Liver (tissue), 9 donors: ENCODE results near the gene RALB. TPM values are rescaled to one million over a fixed set of nuclear protein-coding genes. Genes with fewer than 3 reads are reported as not detected.

Experiments
- DNase-seq: peaks from one replicate; pipeline ENCODE4 v3.0.0-alpha.2; 2017; ENCODE audit warnings: low spot score
- H3K27ac ChIP-seq, 2 donors: one replicate each; pipeline ENCODE4 v1.7.0; 2013; ENCODE audit warnings: inconsistent platforms in 2 of 2, low read length in 2 of 2, control low read depth in 1 of 2, low read depth in 1 of 2, mild to moderate bottlenecking in 1 of 2
- H3K27me3 ChIP-seq, 4 donors: one replicate each; pipeline versions ENCODE4 v1.6.1 to v1.7.0; 2013; ENCODE audit warnings: low read length in 3 of 4, inconsistent platforms in 1 of 4, mild to moderate bottlenecking in 1 of 4, moderate library complexity in 1 of 4; ENCODE audit not compliant: control insufficient read depth in 4 of 4, insufficient read depth in 4 of 4
- H3K36me3 ChIP-seq, 4 donors: one replicate each; pipeline versions ENCODE4 v1.6.1 to v1.7.0; 2013; ENCODE audit warnings: low read length in 3 of 4, mild to moderate bottlenecking in 3 of 4, low read depth in 1 of 4, moderate library complexity in 1 of 4; ENCODE audit not compliant: control insufficient read depth in 4 of 4, insufficient read depth in 3 of 4
- H3K4me1 ChIP-seq, 4 donors: one replicate each; pipeline versions ENCODE4 v1.6.1 to v1.7.0; 2013; ENCODE audit warnings: low read length in 3 of 4, mild to moderate bottlenecking in 3 of 4, moderate library complexity in 1 of 4; ENCODE audit not compliant: control insufficient read depth in 4 of 4, insufficient read depth in 4 of 4
- H3K4me3 ChIP-seq, 3 donors: one replicate each; pipeline versions ENCODE4 v1.6.1 to v1.7.0; 2013; ENCODE audit warnings: low read length in 3 of 3, control low read depth in 1 of 3, low read depth in 1 of 3, mild to moderate bottlenecking in 1 of 3
- H3K9ac ChIP-seq, 2 donors: one replicate each; pipeline ENCODE4 v1.7.0; 2013; ENCODE audit warnings: low read length in 2 of 2, mild to moderate bottlenecking in 2 of 2, moderate library complexity in 2 of 2, control low read depth in 1 of 2, low read depth in 1 of 2
- H3K9me3 ChIP-seq, 4 donors: one replicate each; pipeline versions ENCODE4 v1.6.1 to v1.7.0; 2013; ENCODE audit warnings: low read length in 3 of 4; ENCODE audit not compliant: control insufficient read depth in 4 of 4
- CTCF ChIP-seq: fragments of 150-350 bp; IDR thresholded peaks from 2 replicates; pipeline ENCODE4 v1.5.1; 2017; ENCODE audit warnings: improper control_type of control experiment, low read depth, low read length; ENCODE audit not compliant: missing input control
- EGR1 ChIP-seq, 2 donors: IDR thresholded peaks; 2 replicates each; pipeline ENCODE4 v1.6.1; 2016 to 2018; ENCODE audit warnings: antibody characterized with exemption in 2 of 2, low read depth in 2 of 2
- HNF4G ChIP-seq: IDR thresholded peaks from 2 replicates; pipeline ENCODE4 v1.6.1; 2016; ENCODE audit warnings: antibody characterized with exemption
- NR2F2 ChIP-seq: IDR thresholded peaks from 2 replicates; pipeline ENCODE4 v1.6.1; 2016; ENCODE audit warnings: antibody characterized with exemption
- RAD21 ChIP-seq, 2 donors: IDR thresholded peaks; 2 replicates each; pipeline ENCODE4 v1.6.1; 2016; ENCODE audit warnings: antibody characterized with exemption in 2 of 2, mild to moderate bottlenecking in 2 of 2
- REST ChIP-seq: IDR thresholded peaks from 2 replicates; pipeline ENCODE4 v1.6.1; 2016; ENCODE audit warnings: antibody characterized with exemption, mild to moderate bottlenecking
- RXRA ChIP-seq, 2 donors: IDR thresholded peaks; 2 replicates each; pipeline ENCODE4 v1.6.1; 2017 to 2018; ENCODE audit warnings: antibody characterized with exemption in 2 of 2, mild to moderate bottlenecking in 1 of 2
- SP1 ChIP-seq: IDR thresholded peaks from 2 replicates; pipeline ENCODE4 v1.6.1; 2018; ENCODE audit warnings: antibody characterized with exemption, mild to moderate bottlenecking
- YY1 ChIP-seq: IDR thresholded peaks from 2 replicates; pipeline ENCODE4 v1.6.1; 2016; ENCODE audit warnings: antibody characterized with exemption, mild to moderate bottlenecking
- ZBTB33 ChIP-seq: IDR thresholded peaks from 2 replicates; pipeline ENCODE4 v1.6.1; 2016; ENCODE audit warnings: antibody characterized with exemption
- WGBS: extraction: QIAGEN DNeasy Blood & Tissue Kit; methylation state at CpG from one replicate; pipeline ENCODE4 v1.1.7; 2013; 5-methylcytosine and 5-hydroxymethylcytosine counted together
- polyA plus RNA-seq, 2 donors: library from polyadenylated mRNA; stranded (reverse) in 1 of 2; unstranded in 1 of 2; fragments of 200-250 nt in 1 of 2; fragments of >200 nt in 1 of 2; fragmentation: Nextera tagmentation in 1 of 2; extraction: Ambion mirVana in 1 of 2; gene quantifications; one replicate each; pipeline versions ENCODE4 v1.2.1 to v1.2.3, GENCODE V29; 2013 to 2015
- total RNA-seq, 2 donors: library from RNA; depleted of rRNA; stranded (reverse); fragments of >200 nt; gene quantifications; one replicate each; pipeline ENCODE4 v1.2.3, GENCODE V29; 2014
- donor health status: healthy.
- donor health status: healthy.
- donor health status: healthy.
- donor health status: healthy.
- donor health status: healthy.

RALB gene
- total and polyA plus RNA-seq, 4 donors: 11.1 to 26.4 (median 20.1) TPM

- H3K9ac ChIP-seq: no peak overlapping the region
- TF ChIP-seq REST (no peak), YY1 (no peak), NR2F2 (no peak)
- DNase-seq: no peak
Measured at GRCh38 chr2:120283649-120284048, 31.0 kb downstream of the RALB start.

GRCh38 chr2:120285056-120285455, 32.4 kb downstream of the RALB start:
- Histone ChIP-seq H3K9me3 (no peaks in the 10 kb centered on the region), H3K9ac (no peak overlapping the region), H3K4me1 (no peaks in the 10 kb centered on the region), H3K4me3 (no peak overlapping the region), H3K27me3 (no peaks in the 10 kb centered on the region), H3K27ac (no peak overlapping the region), H3K36me3 (peaks cover 0 to 2% (median under 1%) of the 10 kb centered on the region in 4 donors)
- TF ChIP-seq YY1 (no peak), HNF4G (no peak), RXRA (IDR thresholded peaks at IDR 0.05) (no peak)
- no peak for DNase-seq
- 97% methylated on average over 6 of the region's 6 CpGs for WGBS

More at GRCh38 chr2:120283649-120284048, 31.0 kb downstream of the RALB start:
- no peaks in the 10 kb centered on the region for H3K27me3 ChIP-seq
- H3K36me3 ChIP-seq: peaks cover 0 to 8% (median 5%) of the 10 kb centered on the region in 4 donors
- no peak overlapping the region for H3K4me3 ChIP-seq
- 84% methylated on average over 4 of the region's 4 CpGs for WGBS
- no peaks in the 10 kb centered on the region for H3K4me1 ChIP-seq
- no peak overlapping the region for H3K27ac ChIP-seq
- H3K9me3 ChIP-seq: no peaks in the 10 kb centered on the region

- Histone ChIP-seq H3K9ac (no peak overlapping the region), H3K36me3 (peaks cover 0 to 9% (median 1%) of the 10 kb centered on the region in 4 donors), H3K27ac (no peak overlapping the region), H3K27me3 (no peaks in the 10 kb centered on the region), H3K4me3 (no peak overlapping the region), H3K4me1 (no peaks in the 10 kb centered on the region), H3K9me3 (no peaks in the 10 kb centered on the region)
- TF ChIP-seq SP1: no peak
- TF ChIP-seq CTCF: no peak
- no peak for TF ChIP-seq ZBTB33
- no peak for TF ChIP-seq EGR1 (IDR thresholded peaks at IDR 0.05; ENCODE audit: low read depth in 2 of 2)
- no peak for TF ChIP-seq REST
- TF ChIP-seq RAD21 (IDR thresholded peaks at IDR 0.05): no peak
- TF ChIP-seq YY1: no peak
- no peak for TF ChIP-seq RXRA (IDR thresholded peaks at IDR 0.05)
- no peak for DNase-seq
- WGBS: 79% methylated on average over 8 of the region's 8 CpGs
Measured at GRCh38 chr2:120287183-120288015, 34.7 kb downstream of the RALB start.
